Testis (tissue), 3 donors: ENCODE data around the gene RBPMS2. TPM values are rescaled to one million over a fixed set of nuclear protein-coding genes. Genes with fewer than 3 reads are reported as not detected.

Experiments used
- DNase-seq: peaks from one replicate; pipeline ENCODE4 v3.0.0-alpha.2; 2019
- H3K27ac ChIP-seq, 2 donors: fragments of 200-600 bp; sonication (generic); one replicate each; pipeline ENCODE4 v1.5.1; 2019
- H3K27me3 ChIP-seq: fragments of 200-600 bp; sonication (generic); one replicate; pipeline ENCODE4 v1.5.1; 2019
- H3K36me3 ChIP-seq: fragments of 200-600 bp; sonication (generic); one replicate; pipeline ENCODE4 v1.5.1; 2017; ENCODE audit warnings: low read depth; ENCODE audit errors: missing control alignments
- H3K4me1 ChIP-seq: fragments of 200-600 bp; sonication (generic); one replicate; pipeline ENCODE4 v1.5.1; 2019
- H3K4me3 ChIP-seq, 2 donors: fragments of 200-600 bp; sonication (generic); one replicate each; pipeline ENCODE4 v1.5.1; 2017 to 2019
- H3K9me3 ChIP-seq: fragments of 200-600 bp; sonication (generic); one replicate; pipeline ENCODE4 v1.5.1; 2017
- POLR2A ChIP-seq: fragments of 450-650 bp; IDR thresholded peaks from one replicate; pipeline ENCODE4 v1.6.1; 2017; ENCODE audit warnings: antibody characterized with exemption, mild to moderate bottlenecking, moderate library complexity
- WGBS, 2 donors: methylation state at CpG; one replicate each; pipeline ENCODE4 v1.1.5; 2018; 5-methylcytosine and 5-hydroxymethylcytosine counted together
- intact Hi-C: fragments of 100-400 bp; cut with DNase I; formaldehyde crosslinking; loops from one replicate; pipeline ENCODE4 v1.15.1; 2023; ENCODE audit warnings: low total_unique reads
- polyA plus RNA-seq: library from polyadenylated mRNA; stranded (reverse); fragments of 350-450 nt; fragmentation: Illumina TruSeq; extraction: RNeasy Lipid Tissue Mini Kit (QIAGEN cat#74804); gene quantifications from one replicate; pipeline ENCODE4 v1.2.3, GENCODE V29; 2014; ENCODE audit warnings: low read depth, low replicate concordance; ENCODE audit not compliant: insufficient read depth
- total RNA-seq, 2 donors: library from RNA; depleted of rRNA; stranded (reverse); fragments of >200 nt; gene quantifications; one replicate each; pipeline ENCODE4 v1.2.3, GENCODE V29; 2016
- TF ChIP-seq, protein P1 (sequence below), 3 experiments: fragments of 450-650 bp in 2 of 3; fragments of 200-600 bp in 1 of 3; sonication (generic) in 1 of 3; IDR thresholded peaks; one replicate each; pipeline ENCODE4 v1.5.1; 2016 to 2019; ENCODE audit warnings: antibody characterized with exemption in 3 of 3, mild to moderate bottlenecking in 2 of 3, moderate library complexity in 1 of 3

Gene RBPMS2
- total and polyA plus RNA-seq, 3 donors from 2014 or later, result 5.0 to 9.7 (median 5.8) TPM

DNA sequence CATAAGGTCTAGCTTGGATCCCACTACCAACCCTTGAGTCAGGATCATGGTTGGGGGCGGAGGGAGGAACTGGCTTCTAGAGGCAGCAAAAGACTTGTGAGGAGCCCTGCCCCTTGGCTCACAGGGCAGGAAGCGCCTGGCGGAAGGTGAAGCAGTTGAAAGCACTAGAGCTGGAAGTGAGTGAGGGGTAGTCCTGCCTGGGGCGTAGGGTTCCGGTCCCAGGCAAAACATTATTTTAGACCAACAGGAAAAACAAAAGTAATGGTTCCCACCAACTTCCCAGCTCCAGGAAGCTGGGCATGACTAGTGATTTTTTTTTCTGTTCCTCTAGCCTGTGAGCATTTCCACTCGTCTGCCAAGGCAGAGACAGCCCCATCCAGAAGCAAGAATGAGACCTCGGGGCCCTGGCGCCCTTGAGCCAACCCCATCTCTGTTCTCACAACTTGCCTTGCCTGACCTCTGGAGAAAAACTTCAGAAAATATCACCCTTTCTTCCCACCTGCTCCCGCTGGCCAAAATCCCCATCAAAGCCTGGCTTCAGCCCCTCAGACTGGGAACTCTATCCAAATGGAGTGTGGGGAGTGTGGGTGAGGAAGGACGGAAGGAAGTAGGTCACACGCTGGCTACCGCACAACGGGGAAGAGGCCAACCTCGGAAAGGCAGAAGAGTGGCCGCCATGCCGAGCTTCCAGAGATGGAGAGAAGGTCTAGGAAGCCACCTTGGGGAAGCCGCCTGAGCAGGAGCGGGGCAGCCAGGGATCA is 57.5 kb downstream of the RBPMS2 start:
- Histone ChIP-seq H3K9me3 (no peaks in the 10 kb centered on the region), H3K27ac (peak overlapping the region in 1 of 2 donors; percentile 61), H3K4me3 (no peak overlapping the region), H3K4me1 (peaks cover 13% of the 10 kb centered on the region), H3K36me3 (no peaks in the 10 kb centered on the region), H3K27me3 (no peaks in the 10 kb centered on the region)
- intact Hi-C loops, result no loop called here
- TF ChIP-seq, protein P1, sequence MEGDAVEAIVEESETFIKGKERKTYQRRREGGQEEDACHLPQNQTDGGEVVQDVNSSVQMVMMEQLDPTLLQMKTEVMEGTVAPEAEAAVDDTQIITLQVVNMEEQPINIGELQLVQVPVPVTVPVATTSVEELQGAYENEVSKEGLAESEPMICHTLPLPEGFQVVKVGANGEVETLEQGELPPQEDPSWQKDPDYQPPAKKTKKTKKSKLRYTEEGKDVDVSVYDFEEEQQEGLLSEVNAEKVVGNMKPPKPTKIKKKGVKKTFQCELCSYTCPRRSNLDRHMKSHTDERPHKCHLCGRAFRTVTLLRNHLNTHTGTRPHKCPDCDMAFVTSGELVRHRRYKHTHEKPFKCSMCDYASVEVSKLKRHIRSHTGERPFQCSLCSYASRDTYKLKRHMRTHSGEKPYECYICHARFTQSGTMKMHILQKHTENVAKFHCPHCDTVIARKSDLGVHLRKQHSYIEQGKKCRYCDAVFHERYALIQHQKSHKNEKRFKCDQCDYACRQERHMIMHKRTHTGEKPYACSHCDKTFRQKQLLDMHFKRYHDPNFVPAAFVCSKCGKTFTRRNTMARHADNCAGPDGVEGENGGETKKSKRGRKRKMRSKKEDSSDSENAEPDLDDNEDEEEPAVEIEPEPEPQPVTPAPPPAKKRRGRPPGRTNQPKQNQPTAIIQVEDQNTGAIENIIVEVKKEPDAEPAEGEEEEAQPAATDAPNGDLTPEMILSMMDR (IDR thresholded peaks at IDR 0.05), result no peak
- TF ChIP-seq POLR2A, result no peak
- no peak for DNase-seq
- WGBS, 2 donors, result 63 to 73% methylated on average over 9 to 18 of the region's 18 CpGs

DNA sequence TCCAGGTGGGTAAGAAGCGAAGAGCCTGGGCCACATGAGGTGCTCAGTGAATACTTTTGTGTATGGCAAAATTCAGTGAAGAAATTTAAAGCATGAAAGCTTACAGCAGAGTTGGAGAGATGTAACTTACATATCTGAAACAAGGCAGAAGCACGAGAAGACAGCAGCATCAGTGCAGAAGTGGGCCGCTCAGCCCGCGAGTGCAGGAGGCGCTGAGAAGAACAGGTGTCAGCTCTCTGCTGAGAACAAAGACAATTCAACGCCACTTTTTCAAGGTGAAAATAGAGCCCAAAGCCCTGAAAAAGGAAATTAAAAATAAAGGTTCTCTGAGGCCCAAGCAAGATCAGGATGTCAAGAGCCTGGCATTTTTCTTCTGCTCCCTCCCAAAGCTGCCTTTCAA is 58.3 kb downstream of the RBPMS2 start:
- Histone ChIP-seq H3K4me3 (no peak overlapping the region), H3K4me1 (peaks cover 13% of the 10 kb centered on the region), H3K36me3 (no peaks in the 10 kb centered on the region), H3K9me3 (no peaks in the 10 kb centered on the region), H3K27me3 (no peaks in the 10 kb centered on the region), H3K27ac (peak overlapping the region in 1 of 2 donors; percentile 61)
- whole genome bisulfite sequencing, 2 donors, result 76 to 88% methylated on average over 7 of the region's 7 CpGs
- TF ChIP-seq, protein P1 (IDR thresholded peaks at IDR 0.05), result no peak
- TF ChIP-seq POLR2A, result no peak
- no peak for DNase-seq
- intact Hi-C loops, result no loop called here

DNA sequence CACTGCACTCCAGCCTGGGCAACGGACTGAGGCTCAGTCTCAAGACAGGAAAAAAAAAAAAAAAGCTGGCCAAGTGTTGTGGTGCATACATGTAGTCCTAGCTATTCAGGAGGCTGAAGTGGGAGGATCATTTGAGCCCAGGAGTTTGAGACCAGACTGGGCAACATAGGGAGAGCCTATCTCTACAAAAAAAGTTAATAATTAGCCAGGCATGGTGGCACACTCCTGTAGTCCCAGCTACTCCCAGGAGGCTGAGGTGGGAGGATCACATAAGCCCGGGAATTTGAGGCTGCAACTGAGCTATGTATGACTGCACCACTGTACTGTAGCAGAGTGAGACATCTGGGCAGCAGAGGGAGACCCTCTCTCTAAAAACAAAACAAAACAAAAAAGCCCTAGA is 58.9 kb downstream of the RBPMS2 start:
- WGBS, 2 donors, result 76 to 78% methylated on average over 2 of the region's 2 CpGs
- no peaks in the 10 kb centered on the region for H3K36me3 ChIP-seq
- TF ChIP-seq, protein P1 (IDR thresholded peaks at IDR 0.05), result no peak
- no peak for TF ChIP-seq POLR2A
- H3K27me3 ChIP-seq, result no peaks in the 10 kb centered on the region
- no peaks in the 10 kb centered on the region for H3K9me3 ChIP-seq
- no peak overlapping the region for H3K27ac ChIP-seq
- intact Hi-C loops, result no loop called here
- no peak overlapping the region for H3K4me3 ChIP-seq
- H3K4me1 ChIP-seq, result peaks cover 13% of the 10 kb centered on the region
- no peak for DNase-seq

DNA sequence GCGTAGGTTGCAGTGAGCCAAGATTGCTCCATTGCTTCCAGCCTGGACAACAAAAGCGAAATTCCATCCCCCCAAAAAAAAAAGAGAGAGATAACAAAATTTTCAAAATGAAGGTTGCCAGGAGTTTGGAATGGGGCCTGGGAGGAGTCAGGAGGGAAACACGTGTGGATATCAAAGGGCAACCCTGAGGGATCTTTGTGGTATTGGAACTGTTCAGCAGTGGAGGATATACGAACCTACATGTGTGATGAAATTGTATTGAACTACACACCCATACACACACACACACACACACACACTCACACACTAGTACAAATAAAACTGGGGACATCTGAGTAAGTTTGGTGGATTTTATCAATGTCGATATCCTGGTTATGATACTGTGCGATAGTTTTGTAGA is 61.8 kb downstream of the RBPMS2 start:
- Histone ChIP-seq H3K4me1 (peaks cover 4% of the 10 kb centered on the region), H3K9me3 (no peaks in the 10 kb centered on the region), H3K4me3 (no peak overlapping the region), H3K27ac (no peak overlapping the region), H3K36me3 (no peaks in the 10 kb centered on the region), H3K27me3 (no peaks in the 10 kb centered on the region)
- WGBS, 2 donors, result 83 to 87% methylated on average over 6 of the region's 6 CpGs
- no peak for TF ChIP-seq POLR2A
- TF ChIP-seq, protein P1 (IDR thresholded peaks at IDR 0.05), result no peak
- intact Hi-C loops, result no loop called here
- no peak for DNase-seq

DNA sequence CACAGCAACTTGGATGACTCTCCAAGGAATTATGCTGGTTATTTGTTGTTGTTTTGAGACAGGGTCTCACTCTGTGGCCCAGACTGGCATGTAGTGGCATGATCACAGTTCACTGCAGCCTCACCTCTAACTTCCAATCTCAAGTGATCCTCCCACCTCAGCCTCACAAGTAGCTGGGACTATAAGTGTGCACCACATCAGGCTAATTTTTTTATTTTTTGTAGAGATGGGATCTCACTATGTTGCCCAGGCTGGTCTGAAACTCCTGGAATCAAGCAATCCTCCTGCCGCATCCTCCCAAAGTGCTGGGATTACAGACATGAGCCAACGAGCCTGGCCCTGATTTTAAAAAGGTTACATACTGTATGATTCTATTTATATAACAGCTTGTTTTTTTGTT is 63.0 kb downstream of the RBPMS2 start:
- WGBS, 2 donors, result 71 to 92% methylated on average over 2 of the region's 2 CpGs
- TF ChIP-seq, protein P1 (IDR thresholded peaks at IDR 0.05), result no peak
- no peak for TF ChIP-seq POLR2A
- Histone ChIP-seq H3K27me3 (no peaks in the 10 kb centered on the region), H3K9me3 (no peaks in the 10 kb centered on the region), H3K36me3 (no peaks in the 10 kb centered on the region), H3K27ac (no peak overlapping the region), H3K4me1 (no peaks in the 10 kb centered on the region), H3K4me3 (no peak overlapping the region)
- DNase-seq, result no peak
- intact Hi-C loops, result no loop called here
